Activated CD4-positive, alpha-beta T cell treated with anti-CD3 and anti-CD28 coated beads, Interleukin-2, Interleukin-6, amounts not matched to agents 100 ng/mL and 50 ng/mL, durations not matched to agents 16 hours and 8 hours (primary cell): ENCODE results near the gene INSIG2.

Source experiments
- DNase-seq: peaks from one replicate; pipeline ENCODE4 v3.0.0-alpha.2; 2020

Gene INSIG2

DNA sequence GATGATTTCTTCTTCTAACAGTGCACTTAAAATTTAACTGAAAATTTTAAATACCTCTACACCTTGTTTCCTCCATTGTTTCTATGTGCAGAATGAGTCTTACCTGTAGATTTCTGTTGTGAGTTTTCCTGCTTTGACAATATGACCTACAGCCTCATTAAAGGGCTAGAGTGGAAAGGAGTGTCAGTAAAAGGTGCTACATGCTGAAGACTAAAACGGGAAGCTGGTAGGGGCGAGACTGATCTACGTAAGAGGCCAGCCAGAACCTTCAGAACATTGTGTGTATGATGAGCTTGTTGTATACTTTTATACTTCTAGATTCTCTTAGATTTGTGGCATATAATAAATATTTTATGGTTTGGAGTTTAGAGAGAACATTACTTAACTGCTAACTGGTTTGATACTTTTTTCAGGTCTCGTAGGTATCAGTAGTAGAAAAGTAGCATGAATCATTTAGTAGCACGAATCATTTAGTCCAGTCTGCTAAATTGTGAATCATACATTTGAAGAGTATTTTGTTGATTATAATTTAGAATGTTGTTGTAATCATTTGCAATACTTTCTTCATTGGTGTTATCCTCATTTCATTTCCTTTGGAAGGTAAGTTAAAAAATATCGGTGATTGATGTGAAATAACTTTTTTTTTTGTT, 14.3 kb downstream of the INSIG2 start:
- no peak for DNase-seq

DNA sequence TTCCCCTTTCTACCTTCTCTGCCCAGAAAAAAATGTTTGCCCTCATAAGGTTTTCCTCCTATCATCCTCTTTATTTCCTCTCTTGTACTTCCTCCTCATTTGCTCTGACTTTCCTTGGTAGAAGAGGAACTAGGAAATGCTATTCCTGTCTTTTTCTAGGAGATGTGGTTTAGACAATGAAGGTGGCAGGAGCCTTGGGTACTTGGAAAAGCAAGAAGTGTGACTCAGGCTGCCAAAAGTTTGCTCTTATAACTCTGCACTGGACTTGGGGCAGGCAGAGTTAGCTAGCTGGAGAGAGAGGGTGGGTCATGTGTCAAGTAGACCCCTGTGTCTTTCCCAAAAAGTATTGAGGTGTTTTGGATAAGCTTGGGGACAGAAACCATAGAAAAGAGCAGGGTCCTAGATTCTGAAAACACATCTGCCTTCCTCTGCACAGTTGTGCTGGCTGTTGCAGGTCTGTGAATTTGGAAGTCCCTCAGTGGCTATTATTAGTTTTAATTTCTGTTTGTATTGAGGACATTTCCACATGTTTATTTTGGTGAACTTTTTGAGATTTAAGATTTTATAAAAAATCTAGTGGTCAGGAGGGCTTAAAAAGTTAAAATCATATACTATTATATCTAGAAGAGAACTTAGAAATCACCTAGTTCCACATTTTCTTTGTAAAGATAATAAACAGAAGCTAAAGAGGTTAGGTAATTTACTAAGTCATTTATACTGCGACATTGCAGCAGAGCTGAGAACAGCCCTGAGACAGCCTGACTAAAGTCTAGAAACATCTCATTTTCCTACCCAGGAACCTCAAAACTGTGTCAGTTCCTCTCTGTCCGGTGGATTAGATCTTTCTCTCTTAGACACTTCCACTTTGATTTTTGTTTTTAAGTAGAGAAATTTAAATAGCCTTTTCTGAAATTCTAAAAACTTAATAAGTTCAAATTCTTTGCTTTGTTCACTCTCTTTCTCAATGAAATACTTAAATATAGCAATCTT, 16.0 kb downstream of the INSIG2 start:
- peak; percentile 57 for DNase-seq

DNA sequence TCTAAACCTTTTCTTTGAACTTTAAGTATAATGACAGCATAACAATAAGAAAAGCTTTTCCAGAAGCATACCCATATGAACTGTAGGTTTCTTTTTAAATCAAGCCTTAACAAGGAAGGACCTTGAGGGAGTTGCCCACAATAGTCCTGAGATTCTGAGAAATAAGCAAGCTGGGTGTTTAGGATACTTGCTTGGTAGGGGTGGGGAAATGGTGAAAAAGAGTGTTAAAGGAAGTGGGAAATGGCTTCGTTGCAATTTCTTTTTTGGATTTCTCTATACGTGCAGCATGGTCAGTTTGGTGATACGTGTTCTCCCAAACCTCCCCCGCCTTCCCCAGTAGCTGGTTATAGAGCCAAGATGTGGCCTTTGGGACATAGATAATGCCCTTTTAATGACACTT, 17.2 kb downstream of the INSIG2 start:
- no peak for DNase-seq

DNA sequence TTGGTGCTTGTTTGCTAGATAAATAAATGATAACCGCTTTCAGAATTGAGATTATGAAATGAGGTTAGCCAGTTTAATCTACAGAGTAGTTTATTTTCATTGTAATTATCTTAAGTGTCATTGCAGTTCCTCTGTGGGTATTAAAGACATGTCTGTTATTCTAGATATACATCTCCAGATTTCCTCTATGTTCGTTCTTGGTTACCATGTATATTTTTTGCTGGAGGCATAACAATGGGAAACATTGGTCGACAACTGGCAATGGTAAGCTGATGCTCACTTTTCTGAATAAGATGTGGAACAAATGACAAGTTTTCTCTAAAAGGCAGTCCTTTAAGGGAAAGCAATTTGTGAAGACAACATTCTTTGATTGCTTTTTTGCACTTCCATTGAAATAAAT, 18.7 kb downstream of the INSIG2 start:
- no peak for DNase-seq

DNA sequence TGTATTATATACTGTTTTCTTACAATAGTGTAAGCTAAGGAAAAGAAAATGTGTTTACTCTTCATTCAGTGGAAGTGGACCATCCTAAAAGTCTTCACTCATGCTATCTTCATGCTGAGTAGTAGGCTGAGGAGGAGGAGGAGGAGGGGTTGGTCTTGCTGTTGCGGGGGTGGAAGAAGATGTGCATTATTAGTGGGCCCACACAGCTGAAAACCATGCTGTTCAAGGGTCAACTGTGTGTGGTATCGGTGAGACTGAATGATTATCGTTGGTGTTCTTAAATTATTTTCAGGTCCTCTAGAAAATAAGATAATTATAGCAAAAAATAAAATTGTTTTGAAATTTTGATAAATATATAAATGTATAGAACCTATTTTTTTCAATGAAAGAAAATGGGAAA, 22.0 kb downstream of the INSIG2 start:
- DNase-seq, result no peak

DNA sequence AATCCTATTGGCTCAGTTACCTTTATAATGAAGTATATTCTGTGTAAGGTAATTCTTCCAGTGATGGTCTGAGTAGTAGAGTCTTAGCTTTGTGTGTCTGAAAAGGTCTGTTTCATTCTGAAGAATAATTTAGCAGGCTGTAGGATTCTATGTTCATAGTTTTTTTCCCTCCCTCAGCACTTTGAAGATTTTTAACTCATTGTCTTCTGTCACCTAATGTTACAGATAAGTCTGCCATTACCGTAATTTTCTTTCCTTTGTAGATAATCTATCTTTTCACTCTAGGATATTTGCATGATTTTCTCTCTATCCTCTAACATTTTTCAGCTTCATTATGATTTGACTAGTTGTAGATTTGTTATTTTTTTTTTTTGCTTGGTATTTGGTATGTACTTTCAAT, 22.7 kb downstream of the INSIG2 start:
- DNase-seq, result no peak

DNA sequence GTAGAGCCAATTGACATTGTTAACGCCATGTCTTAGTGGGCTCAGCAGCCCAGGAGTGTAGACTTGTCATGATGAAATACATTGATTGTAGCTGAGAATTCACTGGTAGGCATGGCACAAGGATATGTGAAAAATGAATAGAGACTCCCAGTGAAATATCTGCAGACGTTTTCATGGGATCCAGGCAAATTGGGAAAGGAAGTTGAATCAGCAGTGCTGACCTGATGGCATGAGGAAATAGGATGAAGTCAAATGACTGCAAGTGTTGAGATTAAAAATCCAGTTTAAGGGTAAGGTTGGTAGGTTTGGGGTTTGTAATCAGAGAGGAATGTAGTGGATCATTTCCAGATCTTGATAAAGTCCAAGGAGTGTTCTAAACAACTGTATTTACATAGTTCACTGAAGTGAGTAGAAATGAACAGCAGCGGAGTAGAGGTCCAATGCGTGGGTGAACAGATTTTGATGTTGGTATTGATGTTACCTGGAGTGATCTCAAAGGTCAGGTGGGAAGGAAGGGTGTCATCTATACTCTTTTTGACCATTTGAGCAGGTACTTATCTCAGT, 24.6 kb downstream of the INSIG2 start:
- no peak for DNase-seq

DNA sequence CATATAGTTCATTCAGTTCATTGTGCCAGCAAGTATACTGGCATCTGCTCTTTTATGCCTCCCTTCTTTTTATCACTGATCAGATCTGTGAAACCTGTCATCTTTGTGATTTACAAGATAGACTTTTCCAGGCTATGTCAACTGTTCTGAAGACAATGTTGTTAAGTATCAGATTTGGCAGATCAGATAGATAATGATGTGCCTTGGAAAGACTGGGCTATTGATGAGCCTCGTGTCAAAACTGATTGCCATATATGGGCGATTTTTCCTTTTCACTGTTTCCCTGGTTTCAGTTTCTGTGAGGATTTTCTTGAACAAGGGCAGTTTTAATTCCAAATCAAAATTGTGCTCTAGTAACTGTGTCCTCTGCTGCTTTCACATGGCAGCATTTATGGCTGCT, 26.6 kb downstream of the INSIG2 start:
- DNase-seq, result no peak

DNA sequence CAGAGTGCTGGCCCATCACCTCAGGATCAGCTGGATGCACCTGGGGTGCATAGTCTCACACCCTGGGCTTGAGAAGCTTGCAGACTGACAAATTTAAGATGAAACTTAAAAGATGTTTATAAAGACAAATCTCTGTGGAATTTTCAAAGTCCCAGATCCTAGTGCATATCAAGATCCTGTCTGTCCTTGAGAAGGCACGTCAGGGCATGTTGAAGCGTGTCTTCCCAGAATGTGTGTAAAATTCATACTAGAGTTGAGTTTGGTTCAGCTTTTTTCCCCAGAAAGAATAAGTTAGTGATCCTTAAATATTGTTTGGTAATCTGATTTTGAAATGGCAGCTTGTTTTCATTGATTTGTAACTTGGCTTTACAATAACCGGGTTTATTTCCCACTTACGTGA, 27.5 kb downstream of the INSIG2 start:
- DNase-seq, result no peak

DNA sequence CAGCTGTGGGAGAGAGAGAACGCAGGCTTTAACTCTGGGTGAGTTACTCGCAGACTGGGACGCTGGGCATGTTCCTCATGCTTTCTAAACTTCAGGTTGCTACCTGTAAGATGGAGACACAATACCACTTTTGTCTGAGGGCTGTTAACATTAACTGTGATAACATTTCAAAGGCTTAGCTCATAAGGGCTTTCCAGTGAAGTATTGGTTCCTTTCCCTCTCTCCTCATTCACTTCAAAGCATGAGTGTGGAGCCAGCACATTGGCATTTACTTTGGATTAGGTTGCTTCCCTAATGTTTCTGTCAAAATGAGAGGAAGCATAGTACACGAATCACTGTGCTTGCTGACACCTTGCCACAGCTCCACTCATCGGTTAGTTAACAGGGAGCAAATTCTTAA, 30.2 kb downstream of the INSIG2 start:
- DNase-seq, result no peak

DNA sequence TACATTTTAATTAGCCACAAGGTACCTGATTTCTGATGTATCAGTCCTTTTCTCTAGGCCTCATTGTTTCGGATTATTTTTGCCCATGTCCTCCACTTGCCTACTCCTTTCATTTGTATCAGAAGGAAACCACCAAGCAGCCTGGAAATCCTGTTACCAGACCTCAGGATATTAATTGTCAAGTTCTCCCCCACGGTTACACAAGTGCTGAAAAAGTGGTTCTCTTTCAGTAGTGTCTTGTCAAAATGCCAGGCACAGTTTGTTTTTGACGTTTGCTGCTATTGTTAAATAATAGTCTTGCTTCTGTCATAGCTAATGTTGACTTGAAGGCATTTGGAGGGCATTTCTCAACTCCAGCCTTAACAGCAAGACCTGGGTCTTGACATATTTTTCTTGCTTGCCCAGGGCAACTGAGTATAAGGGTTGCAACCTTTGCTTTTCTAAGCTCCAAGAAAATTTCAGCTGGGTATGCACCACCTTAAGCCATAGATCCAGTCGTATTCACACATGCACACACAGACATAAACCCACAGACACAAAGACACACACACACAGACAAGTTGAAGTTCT, 31.0 kb downstream of the INSIG2 start:
- DNase-seq, result no peak

DNA sequence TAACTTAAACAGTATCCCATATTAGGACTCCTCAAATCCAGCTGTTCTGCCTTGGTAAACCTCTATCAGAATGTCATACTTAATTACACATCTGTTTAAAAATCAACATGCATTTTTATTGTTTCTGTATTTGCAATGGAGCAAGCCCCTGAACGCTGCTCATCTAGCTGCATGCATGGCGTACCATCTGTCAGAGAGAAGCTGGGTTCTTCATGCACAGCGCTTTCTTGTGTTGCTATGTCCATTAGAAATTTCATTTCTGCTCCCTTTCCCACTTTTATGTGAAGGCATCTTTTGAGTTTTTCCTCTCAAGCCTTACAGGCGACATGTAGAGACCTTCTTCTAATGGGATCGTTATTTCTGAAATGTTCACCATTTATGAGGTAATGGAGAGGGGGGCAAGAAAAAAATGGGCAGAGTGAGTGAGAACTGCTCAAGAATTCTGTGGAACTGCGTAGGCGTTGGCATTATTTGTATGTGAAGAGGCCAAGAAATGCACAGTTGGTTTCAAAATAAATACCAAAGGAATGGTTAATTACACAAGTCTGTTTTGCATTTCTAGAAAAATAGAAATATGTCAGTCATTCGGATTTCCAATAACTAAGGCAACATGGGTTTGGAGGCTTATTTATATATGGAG, 31.6 kb downstream of the INSIG2 start:
- DNase-seq, result no peak

DNA sequence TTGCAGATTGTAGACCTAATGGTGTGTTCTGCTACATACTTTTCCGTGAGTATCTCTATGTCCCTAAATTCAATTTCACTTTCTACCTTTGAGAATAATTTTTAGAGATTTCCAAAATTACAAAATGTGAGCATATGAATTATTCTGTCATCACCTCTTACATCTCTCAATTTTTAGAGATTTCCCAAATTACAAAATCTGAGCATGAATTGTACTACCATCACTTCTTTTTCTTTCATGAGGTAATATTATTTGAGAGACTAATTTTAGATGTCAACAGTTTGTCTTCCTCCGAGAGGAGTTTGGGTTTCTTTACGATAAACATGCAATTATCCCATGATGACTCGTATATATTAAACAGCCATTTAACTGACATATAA, 32.1 kb downstream of the INSIG2 start:
- DNase-seq, result no peak

DNA sequence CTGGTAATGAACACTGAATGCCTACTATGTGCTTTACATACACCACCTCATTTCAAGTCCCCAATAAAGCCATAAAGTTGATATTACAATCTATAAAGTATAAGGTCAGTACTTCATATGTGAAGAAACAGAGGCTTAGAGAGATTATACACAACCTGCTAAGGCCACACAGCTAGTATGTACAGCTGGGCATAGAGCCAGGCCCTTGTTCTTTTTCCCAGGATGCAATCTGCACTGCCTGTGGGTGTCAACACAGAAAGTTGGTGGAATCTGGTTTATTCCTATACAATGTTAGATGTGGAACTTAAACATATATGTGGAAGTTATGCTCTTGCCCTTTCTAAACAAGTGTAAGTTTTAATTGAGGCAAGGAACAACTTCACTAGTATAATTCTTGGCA, 32.8 kb downstream of the INSIG2 start:
- DNase-seq, result no peak

DNA sequence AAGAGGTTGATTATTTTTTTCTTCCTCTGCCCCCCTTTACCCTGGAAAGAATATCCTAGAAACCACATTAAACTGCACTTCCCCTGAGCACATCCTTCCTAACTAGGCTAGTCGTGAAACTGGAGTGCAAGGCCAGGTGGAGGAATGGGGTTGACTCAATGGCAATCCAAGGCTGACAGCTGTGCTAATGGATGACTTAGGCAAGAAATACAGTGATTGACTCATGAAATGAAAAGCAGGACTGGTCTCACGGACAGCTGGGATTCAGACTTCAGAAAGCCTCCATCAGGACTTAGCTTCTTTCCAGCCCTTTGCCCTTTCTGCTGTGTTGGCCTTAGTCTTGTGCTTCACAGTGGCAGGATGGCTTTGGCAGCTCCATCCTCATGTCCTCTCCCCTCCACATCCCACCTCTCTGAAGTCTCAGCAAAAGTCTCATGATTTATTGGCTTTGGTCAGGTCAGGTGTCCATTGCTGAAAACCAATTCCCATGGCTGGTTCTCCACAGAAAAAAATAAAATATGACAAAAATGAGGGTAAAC, 33.8 kb downstream of the INSIG2 start:
- DNase-seq, result no peak

DNA sequence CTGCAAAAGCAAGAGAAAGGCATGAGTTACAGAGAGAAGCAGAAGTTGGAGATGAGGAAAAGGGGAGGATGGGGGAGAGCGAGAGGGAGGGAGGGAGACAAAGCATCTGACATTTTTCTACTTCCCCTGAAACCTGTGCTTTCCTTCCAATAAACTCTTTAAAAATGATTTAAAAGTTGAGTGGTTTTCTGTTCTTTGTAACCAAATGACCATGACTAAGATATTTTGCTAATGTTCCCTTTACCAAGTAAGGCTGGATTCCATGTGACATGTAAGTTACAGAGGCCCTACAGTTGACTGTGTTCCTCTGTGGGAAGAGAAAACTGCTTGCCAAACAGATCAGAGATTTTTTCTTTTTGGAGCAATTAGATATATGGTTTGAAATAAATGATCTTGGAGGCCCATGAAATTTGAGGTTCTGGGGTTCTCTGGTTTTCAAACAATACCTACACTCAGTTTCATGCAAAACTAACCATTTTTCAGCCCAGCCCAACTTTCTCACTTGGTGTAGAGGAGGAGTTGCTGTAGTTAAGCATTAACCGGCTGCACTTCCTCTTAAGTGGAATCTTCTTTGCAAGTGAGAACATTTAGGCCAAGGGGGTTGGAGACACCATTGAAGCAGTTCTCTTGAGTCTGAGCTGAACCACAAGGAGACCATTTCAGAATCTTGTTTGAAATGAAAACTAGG, 34.5 kb downstream of the INSIG2 start:
- DNase-seq, result no peak

DNA sequence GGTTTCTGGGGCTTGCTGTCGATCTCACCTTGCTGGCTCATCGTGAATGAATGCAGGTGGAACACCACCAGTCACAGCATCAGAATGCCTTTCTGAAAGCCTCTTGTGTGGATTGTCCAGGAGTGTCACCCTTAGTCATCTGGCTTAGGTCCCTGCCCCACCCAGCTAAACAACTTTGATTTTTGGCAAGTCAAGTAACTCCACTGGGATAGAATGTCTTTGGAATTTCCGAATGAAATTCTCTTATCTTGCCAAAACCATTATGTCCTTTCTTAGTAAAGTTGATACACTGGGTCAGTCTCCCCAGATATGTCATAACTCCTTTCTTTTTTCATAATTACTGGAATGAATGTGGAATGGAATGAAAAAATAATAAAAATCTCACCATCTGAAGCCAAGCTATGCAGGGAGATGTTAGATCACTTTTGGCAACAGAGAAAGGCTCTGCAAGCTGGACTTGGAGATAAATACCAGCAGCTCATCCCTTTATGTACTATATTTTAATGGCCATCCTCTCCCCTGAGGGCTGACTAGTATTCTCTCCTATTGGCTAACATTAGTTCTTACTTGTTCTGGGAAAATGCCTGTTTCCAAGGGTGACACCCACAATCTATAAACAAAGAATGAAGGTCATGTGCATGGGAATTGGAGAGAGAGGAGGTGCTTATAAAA, 35.4 kb downstream of the INSIG2 start:
- no peak for DNase-seq

DNA sequence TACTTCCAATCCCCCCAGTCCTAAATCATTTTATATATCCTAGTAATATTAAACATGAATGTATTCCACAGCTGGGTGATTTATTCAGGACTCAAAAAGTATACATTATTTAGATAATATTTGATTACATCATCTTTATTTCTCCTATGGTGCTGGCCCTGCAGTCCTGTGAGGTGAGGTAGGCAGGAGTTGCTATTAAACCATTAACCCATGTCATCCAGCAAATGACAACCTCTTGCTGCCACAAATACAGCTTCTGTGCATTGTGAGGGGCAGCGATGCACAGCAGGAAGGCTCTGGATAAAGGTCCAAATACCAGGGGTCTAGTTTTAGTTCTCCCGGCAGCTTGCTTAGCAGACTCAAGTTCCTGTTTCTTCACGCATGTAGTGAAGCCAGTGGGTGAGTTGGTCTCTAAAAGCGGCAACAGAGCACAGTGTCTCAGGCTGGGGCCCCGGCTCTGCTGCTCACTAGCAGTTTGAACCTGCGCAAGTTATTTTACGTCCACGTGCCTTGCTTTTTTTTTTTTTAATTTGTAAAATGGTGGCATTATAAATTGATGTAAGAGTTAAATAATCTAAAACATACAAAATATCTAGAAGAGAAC, 36.1 kb downstream of the INSIG2 start:
- DNase-seq, result no peak

DNA sequence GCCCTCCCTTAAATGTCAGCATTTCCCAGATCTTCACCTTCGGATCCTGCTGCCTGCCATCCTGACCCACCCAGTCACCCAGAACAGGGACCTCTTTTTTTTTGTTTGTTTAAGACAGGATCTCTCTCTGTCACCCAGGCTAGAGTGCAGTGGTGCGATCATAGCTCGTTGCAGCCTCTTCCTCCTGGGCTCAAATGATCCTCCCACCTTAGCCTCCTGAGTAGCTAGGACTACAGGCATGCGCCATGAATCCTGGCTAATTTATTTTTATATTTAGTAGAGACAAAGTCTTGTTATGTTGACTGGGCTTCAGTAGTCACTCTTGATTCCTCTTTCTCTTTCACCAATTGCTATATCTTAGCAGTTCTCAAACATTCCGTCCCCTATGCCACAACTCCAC, 39.0 kb downstream of the INSIG2 start:
- no peak for DNase-seq

DNA sequence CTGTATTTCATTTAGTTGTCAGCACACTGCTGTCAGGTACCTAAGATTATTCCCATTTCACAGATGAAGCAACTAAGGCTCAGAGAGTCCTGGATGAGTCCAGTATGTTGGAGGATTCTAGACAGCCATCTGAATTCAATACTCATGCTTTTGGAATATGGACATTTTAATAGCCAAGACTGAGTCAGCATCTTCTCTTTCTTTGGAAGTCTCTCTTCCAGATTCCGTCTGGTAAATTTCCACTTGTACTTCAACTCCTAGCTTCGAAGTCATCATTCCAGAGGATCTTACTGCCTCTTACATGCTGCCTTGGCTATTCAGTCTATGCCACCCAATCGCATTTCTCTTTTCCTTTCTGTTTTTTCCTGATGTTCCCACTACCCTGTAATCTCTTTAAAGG, 40.6 kb downstream of the INSIG2 start:
- DNase-seq, result no peak

DNA sequence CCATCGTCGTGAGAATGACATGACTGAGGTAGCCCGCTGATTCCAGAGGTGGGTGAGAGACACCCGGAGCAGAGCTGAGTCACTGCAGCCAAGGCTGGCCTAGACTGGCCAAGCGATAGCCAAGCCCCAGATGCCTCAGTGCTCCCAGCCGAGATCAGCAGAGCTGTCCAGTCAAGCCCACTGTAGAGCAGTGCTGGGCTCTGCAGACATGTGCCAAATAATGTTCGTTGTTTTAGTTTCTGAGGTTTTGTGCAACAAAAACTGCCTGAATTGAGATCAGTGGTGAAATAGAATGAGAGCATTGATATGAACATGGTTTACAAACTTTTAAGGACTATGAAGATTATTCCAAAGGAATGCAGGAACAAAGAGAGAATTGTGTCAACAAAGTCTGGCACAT, 42.1 kb downstream of the INSIG2 start:
- no peak for DNase-seq
